Breast epithelium (tissue), 3 donors: ENCODE data around the gene PRPF18.

Experiments used
- CTCF ChIP-seq, 3 donors: fragments of 450-650 bp; IDR thresholded peaks; one replicate each; pipeline ENCODE4 v1.5.1; 2016 to 2017; ENCODE audit warnings: antibody characterized with exemption in 3 of 3, mild to moderate bottlenecking in 3 of 3, moderate library complexity in 3 of 3
- POLR2A ChIP-seq: fragments of 450-650 bp; IDR thresholded peaks from one replicate; pipeline ENCODE4 v1.6.1; 2016; ENCODE audit warnings: antibody characterized with exemption, mild to moderate bottlenecking, moderate library complexity
- POLR2AphosphoS5 ChIP-seq, 3 donors: sonication (generic); formaldehyde crosslinking; IDR thresholded peaks; one replicate each; pipeline ENCODE4 v1.6.1; 2017; ENCODE audit warnings: antibody characterized with exemption in 3 of 3

GRCh38 chr10:13637303-13637856 lies 50.6 kb downstream of the PRPF18 start:
- TF ChIP-seq POLR2A (no peak), CTCF (IDR thresholded peaks at IDR 0.05) (no peak), POLR2AphosphoS5 (IDR thresholded peaks at IDR 0.05) (no peak)
